Spinal cord (tissue), 10 donors: ENCODE measurements around the gene PRR16. TPM values are rescaled to one million over a fixed set of nuclear protein-coding genes. Genes with fewer than 3 reads are reported as not detected.

Experiments used
- DNase-seq, 6 donors: peaks; one replicate each; pipeline versions ENCODE4 v3.0.0 to v3.0.0-alpha.2; 2013 to 2015; ENCODE audit warnings: low spot score in 6 of 6, low read depth in 4 of 6
- H3K27ac ChIP-seq: one replicate; pipeline ENCODE4 v1.5.1; 2013; ENCODE audit warnings: low read depth, low read length, control low read depth
- H3K27me3 ChIP-seq: one replicate; pipeline ENCODE4 v1.6.1; 2013; ENCODE audit warnings: low read length; ENCODE audit not compliant: control insufficient read depth, insufficient read depth
- H3K36me3 ChIP-seq: one replicate; pipeline ENCODE4 v1.6.1; 2013; ENCODE audit warnings: low read length; ENCODE audit not compliant: control insufficient read depth, insufficient read depth
- H3K4me1 ChIP-seq: one replicate; pipeline ENCODE4 v1.6.1; 2013; ENCODE audit warnings: low read length; ENCODE audit not compliant: control insufficient read depth, insufficient read depth
- H3K4me3 ChIP-seq: one replicate; pipeline ENCODE4 v1.5.1; 2013; ENCODE audit warnings: low read depth, low read length, control low read depth
- H3K9me3 ChIP-seq: one replicate; pipeline ENCODE4 v1.6.1; 2013; ENCODE audit warnings: low read length; ENCODE audit not compliant: control insufficient read depth, insufficient read depth
- WGBS: methylation state at CpG from one replicate; pipeline ENCODE4 v1.1.5; 2013; ENCODE audit warnings: missing lambda C conversion rate; ENCODE audit not compliant: insufficient coverage; 5-methylcytosine and 5-hydroxymethylcytosine counted together
- polyA plus RNA-seq, 2 donors: library from polyadenylated mRNA; unstranded; fragments of 120-200 nt; gene quantifications; one replicate each; pipeline ENCODE4 v1.2.1, GENCODE V29; 2013; ENCODE audit not compliant: insufficient read length in 2 of 2
- total RNA-seq, 2 donors: library from RNA; depleted of rRNA in 1 of 2; stranded (reverse); fragments of 120-200 nt in 1 of 2; fragments of >200 nt in 1 of 2; gene quantifications; one replicate each; pipeline versions ENCODE4 v1.2.3 to v1.2.4, GENCODE V29; 2013 to 2014
- donor health status: healthy.

PRR16 gene
- total and polyA plus RNA-seq, 4 donors, result 1.6 to 5.7 (median 2.6) TPM

GRCh38 chr5:120446068-120446492, 18.0 kb upstream of the PRR16 start:
- Histone ChIP-seq H3K27me3 (no peaks in the 10 kb centered on the region), H3K36me3 (no peaks in the 10 kb centered on the region), H3K9me3 (no peaks in the 10 kb centered on the region), H3K4me3 (no peak overlapping the region), H3K27ac (no peak overlapping the region), H3K4me1 (no peaks in the 10 kb centered on the region)
- WGBS, result no CpG with 5 or more reads among the region's 2 CpGs
- DNase-seq, result peak in 1 of 6 donors; percentile 25

- no peak overlapping the region for H3K27ac ChIP-seq
- H3K36me3 ChIP-seq, result no peaks in the 10 kb centered on the region
- WGBS, result no CpG with 5 or more reads among the region's 2 CpGs
- no peak overlapping the region for H3K4me3 ChIP-seq
- DNase-seq, result peak in 1 of 6 donors; percentile 9
- no peaks in the 10 kb centered on the region for H3K27me3 ChIP-seq
- no peaks in the 10 kb centered on the region for H3K9me3 ChIP-seq
- no peaks in the 10 kb centered on the region for H3K4me1 ChIP-seq
Measured at GRCh38 chr5:120446901-120447300, 17.2 kb upstream of the PRR16 start.

- H3K36me3 ChIP-seq, result no peaks in the 10 kb centered on the region
- H3K27ac ChIP-seq, result no peak overlapping the region
- H3K9me3 ChIP-seq, result no peaks in the 10 kb centered on the region
- DNase-seq, result peak in 1 of 6 donors; percentile 38
- no peaks in the 10 kb centered on the region for H3K4me1 ChIP-seq
- no CpG with 5 or more reads among the region's 1 CpG for WGBS
- H3K4me3 ChIP-seq, result no peak overlapping the region
- no peaks in the 10 kb centered on the region for H3K27me3 ChIP-seq
Measured at GRCh38 chr5:120447706-120448239, 16.3 kb upstream of the PRR16 start.

- Histone ChIP-seq H3K4me3 (no peak overlapping the region), H3K36me3 (no peaks in the 10 kb centered on the region), H3K9me3 (no peaks in the 10 kb centered on the region), H3K27me3 (no peaks in the 10 kb centered on the region), H3K4me1 (no peaks in the 10 kb centered on the region), H3K27ac (no peak overlapping the region)
- DNase-seq, result no peak
- WGBS, result 60% methylated on average over 1 of the region's 3 CpGs
Measured at GRCh38 chr5:120449501-120449900, 14.6 kb upstream of the PRR16 start.

- peaks cover 3% of the 10 kb centered on the region for H3K4me1 ChIP-seq
- 96% methylated on average over 5 of the region's 5 CpGs for whole genome bisulfite sequencing
- H3K36me3 ChIP-seq, result no peaks in the 10 kb centered on the region
- no peaks in the 10 kb centered on the region for H3K27me3 ChIP-seq
- no peak for DNase-seq
- H3K27ac ChIP-seq, result no peak overlapping the region
- no peaks in the 10 kb centered on the region for H3K9me3 ChIP-seq
- no peak overlapping the region for H3K4me3 ChIP-seq
Measured at GRCh38 chr5:120450910-120451309, 13.2 kb upstream of the PRR16 start.

- H3K36me3 ChIP-seq, result no peaks in the 10 kb centered on the region
- no peak overlapping the region for H3K27ac ChIP-seq
- no peaks in the 10 kb centered on the region for H3K9me3 ChIP-seq
- H3K27me3 ChIP-seq, result no peaks in the 10 kb centered on the region
- H3K4me1 ChIP-seq, result peaks cover 3% of the 10 kb centered on the region
- 94% methylated on average over 7 of the region's 9 CpGs for WGBS
- H3K4me3 ChIP-seq, result no peak overlapping the region
- no peak for DNase-seq
Measured at GRCh38 chr5:120451445-120451844, 12.7 kb upstream of the PRR16 start.

- H3K36me3 ChIP-seq, result no peaks in the 10 kb centered on the region
- H3K9me3 ChIP-seq, result no peaks in the 10 kb centered on the region
- WGBS, result no CpG with 5 or more reads among the region's 1 CpG
- DNase-seq, result no peak
- no peak overlapping the region for H3K4me3 ChIP-seq
- peaks cover 3% of the 10 kb centered on the region for H3K4me1 ChIP-seq
- no peaks in the 10 kb centered on the region for H3K27me3 ChIP-seq
- no peak overlapping the region for H3K27ac ChIP-seq
Measured at GRCh38 chr5:120452471-120452870, 11.6 kb upstream of the PRR16 start.

- Histone ChIP-seq H3K9me3 (no peaks in the 10 kb centered on the region), H3K27me3 (no peaks in the 10 kb centered on the region), H3K4me1 (peaks cover 3% of the 10 kb centered on the region), H3K4me3 (no peak overlapping the region), H3K27ac (no peak overlapping the region), H3K36me3 (no peaks in the 10 kb centered on the region)
- WGBS, result 33% methylated on average over 1 of the region's 1 CpG
- DNase-seq, result peak in 2 of 6 donors; percentile 60 to 68
Measured at GRCh38 chr5:120454094-120454798, 9.9 kb upstream of the PRR16 start.

GRCh38 chr5:120456006-120456405, 8.1 kb upstream of the PRR16 start:
- peak in 1 of 6 donors; percentile 60 for DNase-seq
- no peak overlapping the region for H3K4me3 ChIP-seq
- peaks cover 3% of the 10 kb centered on the region for H3K4me1 ChIP-seq
- no CpG with 5 or more reads among the region's 3 CpGs for WGBS
- H3K27me3 ChIP-seq, result no peaks in the 10 kb centered on the region
- no peak overlapping the region for H3K27ac ChIP-seq
- H3K9me3 ChIP-seq, result no peaks in the 10 kb centered on the region
- no peaks in the 10 kb centered on the region for H3K36me3 ChIP-seq
